ENCODE measurements around the gene MDFIC2.

- TF ChIP-seq EZH2 (IDR thresholded peaks at IDR 0.05; ENCODE audit: insufficient read depth, poor library complexity, severe bottlenecking) = no peak
- TF ChIP-seq EZH2phosphoT487 (IDR thresholded peaks at IDR 0.05; ENCODE audit: insufficient read depth, low read depth) = no peak
Measured at GRCh38 chr3:70358978-70359580, 46.6 kb upstream of the MDFIC2 start.

All from GM23248 (cell line).